HepG2 (cell line): Measurements from ENCODE around the gene CIITA. TPM values are rescaled to one million over a fixed set of nuclear protein-coding genes. Genes with fewer than 3 reads are reported as not detected.

Experiments
- ATAC-seq: fragments of 200-7000 bp; cut with Tn5 transposase; 3 replicates; pipeline ENCODE4 v1.9.1; 2020; ENCODE audit warnings: mild to moderate bottlenecking, moderate library complexity
- BruUV-seq: library from RNA; stranded (reverse); fragments of 400-500 nt; replicated peaks from 2 replicates; lab custom pipeline; 2021; lab: Mats Ljungman, UMichigan
- CTCF ChIA-PET: fragments of 300-600 bp; formaldehyde crosslinking; extraction: SDS; loops from one replicate; lab custom pipeline; 2021; ENCODE audit warnings: low total read pairs, inconsistent platforms, low intra/inter-chr PET ratio; lab: Yijun Ruan, JAX
- POLR2A ChIA-PET: fragments of 350-600 bp; sonication (Branson Sonifier 250); formaldehyde crosslinking; loops from one replicate; lab custom pipeline; 2020; ENCODE audit warnings: antibody characterized with exemption, inconsistent platforms; lab: Yijun Ruan, JAX
- DNase-seq: peaks from one replicate; pipeline ENCODE4 v3.0.0-alpha.2; 2015; ENCODE audit warnings: low spot score
- FAIRE-seq: peaks from 3 replicates; lab custom pipeline; 2011; peaks lifted over from hg19 to GRCh38; lab: Jason Lieb, UNC
- H2AFZ ChIP-seq: one replicate; pipeline ENCODE4 v1.6.1; 2011; ENCODE audit warnings: low read length, inconsistent platforms
- H3K27ac ChIP-seq: fragments of 300-600 bp; 3 replicates; pipeline ENCODE4 v1.8.0; 2011; ENCODE audit warnings: mixed run types, mild to moderate bottlenecking, mixed read lengths, low read length, inconsistent platforms; ENCODE audit not compliant: insufficient read depth; ENCODE audit errors: extremely low read length
- H3K27me3 ChIP-seq, 2 experiments: fragments of 200-600 bp in 1 of 2; 2 replicates in 1 of 2; 3 replicates in 1 of 2; pipeline versions ENCODE4 v1.6.0 to v1.8.0; 2011; ENCODE audit warnings: low read length in 2 of 2, mild to moderate bottlenecking in 2 of 2, moderate library complexity in 2 of 2, inconsistent platforms in 1 of 2; ENCODE audit not compliant: insufficient read depth in 2 of 2, control insufficient read depth in 1 of 2
- H3K36me3 ChIP-seq, 2 experiments: fragments of 200-600 bp in 1 of 2; replicated peaks in 1 of 2; 2 replicates in 1 of 2; 3 replicates in 1 of 2; pipeline versions ENCODE4 v1.5.1 to v1.8.0; 2011; ENCODE audit warnings: low read length in 2 of 2, inconsistent platforms in 1 of 2; ENCODE audit not compliant: insufficient read depth in 2 of 2, control insufficient read depth in 1 of 2
- H3K4me1 ChIP-seq: 2 replicates; pipeline ENCODE4 v1.5.1; 2012; ENCODE audit warnings: low read length, inconsistent platforms; ENCODE audit not compliant: insufficient read depth
- H3K4me2 ChIP-seq: 2 replicates; pipeline ENCODE4 v1.6.0; 2011; ENCODE audit warnings: low read depth, low read length, inconsistent platforms
- H3K4me3 ChIP-seq, 3 experiments: fragments of 200-600 bp in 1 of 3; sonication (generic), shearing (Covaris generic) in 1 of 3; replicated peaks in 1 of 3; 2 replicates each; pipeline ENCODE4 v1.5.1; 2011 to 2016; ENCODE audit warnings: low read length in 3 of 3, inconsistent platforms in 2 of 3, low read depth in 2 of 3, mild to moderate bottlenecking in 2 of 3, control low read depth in 1 of 3, mixed read lengths in 1 of 3; ENCODE audit not compliant: insufficient read depth in 1 of 3
- H3K79me2 ChIP-seq: one replicate; pipeline ENCODE4 v1.6.1; 2011; ENCODE audit warnings: low read length, inconsistent platforms; ENCODE audit not compliant: insufficient read depth
- H3K9ac ChIP-seq: 2 replicates; pipeline ENCODE4 v1.6.0; 2011; ENCODE audit warnings: mild to moderate bottlenecking, low read depth, low read length, inconsistent platforms; ENCODE audit not compliant: insufficient read depth
- H3K9me3 ChIP-seq: 2 replicates; pipeline ENCODE4 v1.5.1; 2012; ENCODE audit warnings: mild to moderate bottlenecking, low read length
- H4K20me1 ChIP-seq: 2 replicates; pipeline ENCODE4 v1.6.0; 2011; ENCODE audit warnings: inconsistent platforms, mild to moderate bottlenecking, low read length, moderate library complexity; ENCODE audit not compliant: insufficient read depth
- ARID2 ChIP-seq: sonication (generic); formaldehyde crosslinking; IDR thresholded peaks from 2 replicates; pipeline ENCODE4 v1.8.1; 2022; ENCODE audit warnings: mild to moderate bottlenecking, missing genetic modification reagents, borderline replicate concordance
- ARID5B ChIP-seq: IDR thresholded peaks from 2 replicates; pipeline ENCODE4 v1.4.0; 2020; ENCODE audit warnings: mild to moderate bottlenecking, missing genetic modification reagents
- CBFB ChIP-seq: sonication (generic); formaldehyde crosslinking; IDR thresholded peaks from 2 replicates; pipeline ENCODE4 v1.4.0; 2020; ENCODE audit warnings: missing genetic modification reagents
- EED ChIP-seq: sonication (generic); formaldehyde crosslinking; IDR thresholded peaks from 2 replicates; pipeline ENCODE4 v1.5.0; 2020; ENCODE audit warnings: mild to moderate bottlenecking, missing genetic modification reagents
- FOXJ3 ChIP-seq: sonication (generic); formaldehyde crosslinking; IDR thresholded peaks from 2 replicates; pipeline ENCODE4 v1.4.0; 2020; ENCODE audit warnings: missing genetic modification reagents, mild to moderate bottlenecking, borderline replicate concordance
- HIVEP1 ChIP-seq: sonication (generic); formaldehyde crosslinking; IDR thresholded peaks from 2 replicates; pipeline ENCODE4 v1.4.0; 2020; ENCODE audit warnings: mild to moderate bottlenecking, missing genetic modification reagents
- PHF20 ChIP-seq: sonication (generic); formaldehyde crosslinking; IDR thresholded peaks from 2 replicates; pipeline ENCODE4 v1.5.0; 2020; ENCODE audit warnings: mild to moderate bottlenecking, missing genetic modification reagents
- SATB2 ChIP-seq: sonication (generic); formaldehyde crosslinking; IDR thresholded peaks from 2 replicates; pipeline ENCODE4 v1.5.0; 2020; ENCODE audit warnings: missing genetic modification reagents
- SP1 ChIP-seq, 2 experiments: fragments of 450-650 bp in 1 of 2; sonication (generic) in 1 of 2; formaldehyde crosslinking in 1 of 2; IDR thresholded peaks; 2 replicates each; pipeline versions ENCODE4 v1.4.0 to v1.6.1; 2016 to 2020; ENCODE audit warnings: missing genetic modification reagents in 1 of 2
- YEATS2 ChIP-seq: sonication (generic); formaldehyde crosslinking; IDR thresholded peaks from 2 replicates; pipeline ENCODE4 v1.4.0; 2020; ENCODE audit warnings: missing genetic modification reagents, borderline replicate concordance
- ZBTB20 ChIP-seq: sonication (generic); formaldehyde crosslinking; IDR thresholded peaks from 2 replicates; pipeline ENCODE4 v1.8.1; 2023; ENCODE audit warnings: missing genetic modification reagents, low read depth, mild to moderate bottlenecking, borderline replicate concordance
- ZFP41 ChIP-seq: sonication (generic); formaldehyde crosslinking; IDR thresholded peaks from 2 replicates; pipeline ENCODE4 v1.4.0; 2020; ENCODE audit warnings: mild to moderate bottlenecking, missing genetic modification reagents, borderline replicate concordance
- ZFP62 ChIP-seq: sonication (generic); formaldehyde crosslinking; IDR thresholded peaks from 2 replicates; pipeline ENCODE4 v1.4.0; 2020; ENCODE audit warnings: missing genetic modification reagents
- ZFX ChIP-seq: sonication (generic); formaldehyde crosslinking; IDR thresholded peaks from 2 replicates; pipeline ENCODE4 v1.4.0; 2020; ENCODE audit warnings: mild to moderate bottlenecking, low read depth, missing genetic modification reagents, moderate library complexity
- ZNF235 ChIP-seq: sonication (generic); formaldehyde crosslinking; IDR thresholded peaks from 2 replicates; pipeline ENCODE4 v1.8.1; 2023; ENCODE audit warnings: mild to moderate bottlenecking, missing genetic modification reagents, borderline replicate concordance
- ZNF709 ChIP-seq: sonication (generic); formaldehyde crosslinking; IDR thresholded peaks from 2 replicates; pipeline ENCODE4 v1.5.0; 2020; ENCODE audit warnings: mild to moderate bottlenecking, missing genetic modification reagents
- WGBS: methylation state at CpG from one replicate; pipeline ENCODE4 v1.1.6; 2017; ENCODE audit warnings: low lambda C conversion rate; 5-methylcytosine and 5-hydroxymethylcytosine counted together
- in situ Hi-C: cut with HindIII; loops from 2 replicates; pipeline ENCODE4 v1.10.0; 2017; ENCODE audit warnings: low pct_unique_long_range_greater_than_20kb; ENCODE audit not compliant: extremely low pct_ligation_motif_present
- intact Hi-C: fragments of 100-400 bp; cut with micrococcal nuclease; formaldehyde crosslinking; loops from one replicate; pipeline ENCODE4 v1.10.0; 2022; ENCODE audit not compliant: unreplicated experiment
- polyA plus RNA-seq, 8 experiments: library from polyadenylated mRNA; depleted of rRNA in 3 of 8; stranded (reverse) in 7 of 8; unstranded in 1 of 8; fragments of >200 nt; fragmentation: Illumina TruSeq in 4 of 8; extraction: Trizol in 4 of 8; gene quantifications; 2 replicates each; pipeline versions ENCODE4 v1.2.1 to v1.2.3, GENCODE V29; 2011 to 2016; ENCODE audit warnings: low read depth in 4 of 8, missing spikeins in 1 of 8, mixed read lengths in 1 of 8; ENCODE audit not compliant: insufficient read depth in 1 of 8
- total RNA-seq, 5 experiments: library from RNA; depleted of rRNA; stranded (reverse); fragments of >200 nt; fragmentation: Illumina TruSeq; extraction: Trizol; gene quantifications; 2 replicates each; pipeline ENCODE4 v1.2.3, GENCODE V29; 2016; ENCODE audit warnings: low read depth in 1 of 5

The CIITA gene
- total and polyA plus RNA-seq, 2 of the 13 experiments (the other 11 are each of a cell fraction or from before 2014, with no cell fraction given), result 0.08 to 0.09 TPM

GRCh38 chr16:10980813-10981212, 103.8 kb downstream of the CIITA start:
- Histone ChIP-seq H3K79me2 (no peaks in the 10 kb centered on the region), H2AFZ (no peak overlapping the region), H4K20me1 (no peaks in the 10 kb centered on the region), H3K36me3 (peaks cover 0 to 13% of the 10 kb centered on the region in 2 experiments; a peak in 3 of 5 replicates), H3K4me2 (no peak overlapping the region), H3K9me3 (no peaks in the 10 kb centered on the region), H3K27me3 (no peaks in the 10 kb centered on the region), H3K9ac (no peak overlapping the region), H3K4me3 (no peak overlapping the region), H3K27ac (no peak overlapping the region), H3K4me1 (peaks cover 28% of the 10 kb centered on the region)
- no peak for ATAC-seq
- DNase-seq, result no peak
- no TSS peak for BruUV-seq
- in situ Hi-C loops (no loop called here), intact Hi-C loops (no loop called here)
- POLR2A ChIA-PET, result interaction anchor here (1.3 to 1.4 kb wide), 2 partner anchors 275 to 415 kb away, joined by 3 to 9 read pairs; partner anchors contain the start of gene SOCS1
- no peak for TF ChIP-seq YEATS2 (CRISPR knock-in tag)
- no peak for TF ChIP-seq ZNF709 (CRISPR knock-in tag)
- TF ChIP-seq ZNF235, result no peak
- no peak for TF ChIP-seq ZFP41
- TF ChIP-seq PHF20 (CRISPR knock-in tag), result no peak
- no peak for TF ChIP-seq EED (CRISPR knock-in tag)
- TF ChIP-seq HIVEP1 (CRISPR knock-in tag), result no peak
- no peak for TF ChIP-seq SATB2 (CRISPR knock-in tag)
- no peak for TF ChIP-seq FOXJ3 (CRISPR knock-in tag)
- no peak for TF ChIP-seq ARID2 (CRISPR knock-in tag)
- no peak for TF ChIP-seq SP1 (IDR thresholded peaks at IDR 0.05)
- TF ChIP-seq SP1 (CRISPR knock-in tag; IDR thresholded peaks at IDR 0.05), result no peak
- TF ChIP-seq ZFP62 (CRISPR knock-in tag), result no peak
- no peak for TF ChIP-seq ZBTB20 (CRISPR knock-in tag)
- no peak for TF ChIP-seq CBFB (CRISPR knock-in tag)
- no peak for TF ChIP-seq ZFX
- no peak for TF ChIP-seq ARID5B (CRISPR knock-in tag)
- 90% methylated on average over 3 of the region's 3 CpGs for WGBS
- CTCF ChIA-PET, result interaction anchor here (1.0 kb wide), 1 partner anchor 10 kb away, joined by 4 read pairs; no protein-coding TSS in a partner anchor
- FAIRE-seq, result no peak
